ENCODE measurements around the gene ERFL. TPM values are rescaled to one million over a fixed set of nuclear protein-coding genes. Genes with fewer than 3 reads are reported as not detected.

The ERFL gene
- total and polyA plus RNA-seq, 12 donors, result 0.10 TPM; not detected in 11

DNA sequence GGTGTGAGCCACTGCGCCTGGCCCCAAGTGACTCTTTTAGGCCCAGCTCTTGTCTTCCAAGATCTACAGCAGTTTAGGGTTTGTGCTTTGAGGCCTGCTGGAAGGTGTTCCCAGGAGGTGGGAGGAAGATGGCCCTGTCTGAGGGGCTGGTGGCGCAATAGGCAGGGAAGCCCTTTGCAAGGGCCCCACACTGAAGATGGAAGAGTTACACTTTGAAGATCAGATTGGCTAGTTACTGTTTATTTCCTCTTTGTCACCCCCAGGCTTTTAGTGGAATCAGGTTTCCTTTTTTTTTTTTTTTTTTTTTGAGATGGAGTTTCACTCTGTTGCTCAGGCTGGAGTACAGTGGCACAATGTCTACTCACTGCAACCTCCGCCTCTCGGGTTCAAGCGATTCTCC, 32.7 kb upstream of the ERFL start:
- H3K27ac ChIP-seq, result no peak overlapping the region
- H3K9me3 ChIP-seq (replicated peaks in 1 of 3), result no peaks in the 10 kb centered on the region
- peaks cover 0 to 2% of the 10 kb centered on the region in 2 donors for H3K36me3 ChIP-seq (replicated peaks in 1 of 2)
- TF ChIP-seq POLR2A (IDR thresholded peaks at IDR 0.05), result no peak
- TF ChIP-seq, protein P1, sequence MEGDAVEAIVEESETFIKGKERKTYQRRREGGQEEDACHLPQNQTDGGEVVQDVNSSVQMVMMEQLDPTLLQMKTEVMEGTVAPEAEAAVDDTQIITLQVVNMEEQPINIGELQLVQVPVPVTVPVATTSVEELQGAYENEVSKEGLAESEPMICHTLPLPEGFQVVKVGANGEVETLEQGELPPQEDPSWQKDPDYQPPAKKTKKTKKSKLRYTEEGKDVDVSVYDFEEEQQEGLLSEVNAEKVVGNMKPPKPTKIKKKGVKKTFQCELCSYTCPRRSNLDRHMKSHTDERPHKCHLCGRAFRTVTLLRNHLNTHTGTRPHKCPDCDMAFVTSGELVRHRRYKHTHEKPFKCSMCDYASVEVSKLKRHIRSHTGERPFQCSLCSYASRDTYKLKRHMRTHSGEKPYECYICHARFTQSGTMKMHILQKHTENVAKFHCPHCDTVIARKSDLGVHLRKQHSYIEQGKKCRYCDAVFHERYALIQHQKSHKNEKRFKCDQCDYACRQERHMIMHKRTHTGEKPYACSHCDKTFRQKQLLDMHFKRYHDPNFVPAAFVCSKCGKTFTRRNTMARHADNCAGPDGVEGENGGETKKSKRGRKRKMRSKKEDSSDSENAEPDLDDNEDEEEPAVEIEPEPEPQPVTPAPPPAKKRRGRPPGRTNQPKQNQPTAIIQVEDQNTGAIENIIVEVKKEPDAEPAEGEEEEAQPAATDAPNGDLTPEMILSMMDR (IDR thresholded peaks at IDR 0.05), result no peak
- peaks cover 7 to 14% of the 10 kb centered on the region in 2 donors for H3K4me1 ChIP-seq (replicated peaks in 1 of 2)
- no peaks in the 10 kb centered on the region for H3K27me3 ChIP-seq
- H3K4me3 ChIP-seq, result no peak overlapping the region
- no peak for DNase-seq
- WGBS, 4 donors, result 89 to 93% (median 91%) methylated on average over 5 of the region's 5 CpGs
- intact Hi-C loops (cut with DNase I), result no loop called here

- Histone ChIP-seq H3K36me3 (replicated peaks in 1 of 2) (peaks cover 0 to 3% of the 10 kb centered on the region in 2 donors), H3K4me3 (peak within 1 kb of the TSS; percentile 41 to 95 (median 53)), H3K27me3 (no peaks in the 10 kb centered on the region), H3K4me1 (replicated peaks in 1 of 2) (peaks cover 7 to 14% of the 10 kb centered on the region in 2 donors), H3K27ac (peak within 1 kb of the TSS in 4 of 5 donors; percentile 68 to 93 (median 79)), H3K9me3 (replicated peaks in 1 of 3) (no peaks in the 10 kb centered on the region)
- 4 to 29% (median 11%) methylated on average over 6 to 46 of the region's 46 CpGs for WGBS, 4 donors
- intact Hi-C loops (cut with DNase I), result loop anchor here in 1 of 2 donors (10.0 kb wide), 1 partner anchor 85 kb away; the partner anchor contains the start of gene CD79A
- DNase-seq, result peak; percentile 82 to 94 (median 86)
- TF ChIP-seq, protein P1 (IDR thresholded peaks at IDR 0.05), result peak in 1 of 6 experiments; percentile 4
- TF ChIP-seq POLR2A (IDR thresholded peaks at IDR 0.05), result no peak
Measured at GRCh38 chr19:41959056-41960053, 31.1 kb upstream of the ERFL start, which contains the start of gene RABAC1. Gene RABAC1, minus strand, starts transcription at chr19:41959321. Its CDS starts 29 bp downstream, at chr19:41959292.

DNA sequence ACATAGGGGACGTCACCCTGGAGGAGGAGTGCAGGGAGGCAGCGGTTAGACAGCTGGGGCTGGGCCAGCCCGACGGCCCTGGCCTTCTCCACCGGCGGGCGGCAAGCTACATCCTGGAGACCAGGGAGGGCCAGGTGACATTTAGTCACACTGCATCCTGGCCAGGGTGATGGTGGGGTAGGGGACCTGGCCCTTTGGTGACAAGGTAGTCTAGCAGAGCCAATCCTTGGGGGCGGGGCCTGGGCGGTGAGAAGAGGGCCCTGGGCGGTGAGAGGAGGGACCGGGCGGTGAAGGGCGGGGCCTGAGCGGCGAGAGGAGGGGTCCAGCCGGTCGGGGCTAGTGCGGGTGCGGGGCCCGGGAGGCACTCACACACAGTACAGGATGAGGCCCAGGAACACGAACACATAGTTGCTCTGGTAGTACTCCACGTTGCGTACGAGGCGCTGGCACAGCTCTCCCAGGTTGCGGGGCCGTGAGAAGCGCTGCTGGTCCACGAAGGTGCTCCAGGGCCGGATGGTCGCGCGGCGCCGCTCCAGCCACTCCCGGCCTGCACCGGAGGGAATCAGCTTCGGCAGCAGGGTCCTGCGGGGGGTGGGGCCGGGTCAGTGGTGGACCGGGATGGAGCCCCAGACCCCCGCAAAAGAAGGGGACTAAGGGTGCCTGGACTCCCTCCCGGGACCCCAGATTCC, 30.3 kb upstream of the ERFL start:
- intact Hi-C loops (cut with DNase I), result loop anchor here in 1 of 2 donors (10.0 kb wide), 1 partner anchor 84 kb away; the partner anchor contains the start of gene CD79A
- no peaks in the 10 kb centered on the region for H3K27me3 ChIP-seq
- peak overlapping the region; percentile 41 to 95 (median 53) for H3K4me3 ChIP-seq
- peaks cover 7 to 14% of the 10 kb centered on the region in 2 donors for H3K4me1 ChIP-seq (replicated peaks in 1 of 2)
- 0 to 2% (median 1%) methylated on average over 17 to 43 of the region's 43 CpGs for WGBS, 4 donors
- no peaks in the 10 kb centered on the region for H3K9me3 ChIP-seq (replicated peaks in 1 of 3)
- TF ChIP-seq, protein P1 (IDR thresholded peaks at IDR 0.05), result no peak
- peak; percentile 31 to 50 for TF ChIP-seq POLR2A (IDR thresholded peaks at IDR 0.05)
- peak; percentile 67 to 90 (median 83) for DNase-seq
- H3K36me3 ChIP-seq (replicated peaks in 1 of 2), result peaks cover 0 to 3% of the 10 kb centered on the region in 2 donors
- peak overlapping the region in 4 of 5 donors; percentile 68 to 93 (median 79) for H3K27ac ChIP-seq

Measured in adrenal gland (tissue), 12 donors.